H1 (cell line): Measurements from ENCODE around the gene DNAAF5.

ENCODE experiments used
- BCL11A ChIP-seq, 2 experiments: IDR thresholded peaks; one replicate each; pipeline ENCODE4 v1.6.1; 2011; ENCODE audit warnings: low read depth in 2 of 2, low read length in 2 of 2, mild to moderate bottlenecking in 2 of 2
- CTCF ChIP-seq, 3 experiments: IDR thresholded peaks; 1 replicate in 2 of 3; 2 replicates in 1 of 3; pipeline versions ENCODE4 v1.5.1 to v1.6.1; 2011; ENCODE audit warnings: low read length in 3 of 3, mild to moderate bottlenecking in 3 of 3, inconsistent platforms in 2 of 3, low read depth in 1 of 3, moderate library complexity in 1 of 3; ENCODE audit not compliant: insufficient read depth in 1 of 3; ENCODE audit errors: control extremely low read depth in 1 of 3
- EZH2 ChIP-seq: fragments of 200-600 bp; sonication (generic); IDR thresholded peaks from 2 replicates; pipeline ENCODE4 v1.7.1; 2012; ENCODE audit warnings: low read depth, mild to moderate bottlenecking, moderate library complexity, low read length, inconsistent platforms; ENCODE audit not compliant: severe bottlenecking
- JUND ChIP-seq: IDR thresholded peaks from 2 replicates; pipeline ENCODE4 v1.6.1; 2011; ENCODE audit warnings: mild to moderate bottlenecking, improper control_type of control experiment, low read length
- KDM1A ChIP-seq: fragments of 200-600, 300-600 bp; sonication (generic); IDR thresholded peaks from 2 replicates; pipeline ENCODE4 v1.7.1; 2016; ENCODE audit warnings: mild to moderate bottlenecking, low read length, borderline replicate concordance
- POLR2A ChIP-seq, 2 experiments: IDR thresholded peaks; 1 replicate in 1 of 2; 2 replicates in 1 of 2; pipeline ENCODE4 v1.6.1; 2011; ENCODE audit warnings: low read depth in 2 of 2, low read length in 2 of 2, mild to moderate bottlenecking in 2 of 2; ENCODE audit errors: control extremely low read depth in 1 of 2
- POLR2AphosphoS5 ChIP-seq: IDR thresholded peaks from 2 replicates; pipeline ENCODE4 v1.6.1; 2011; ENCODE audit warnings: low read depth, low read length
- RAD21 ChIP-seq, 2 experiments: IDR thresholded peaks in 1 of 2; conservative IDR thresholded peaks in 1 of 2; 2 replicates each; pipeline ENCODE4 v1.6.1; 2011; ENCODE audit warnings: low read depth in 2 of 2, low read length in 2 of 2, improper control_type of control experiment in 1 of 2, inconsistent platforms in 1 of 2, mild to moderate bottlenecking in 1 of 2, moderate library complexity in 1 of 2
- RXRA ChIP-seq: IDR thresholded peaks from 2 replicates; pipeline ENCODE4 v1.6.1; 2011; ENCODE audit warnings: low read depth, mild to moderate bottlenecking, low read length, moderate library complexity; ENCODE audit not compliant: insufficient read depth
- SRF ChIP-seq: IDR thresholded peaks from 2 replicates; pipeline ENCODE4 v1.6.1; 2011; ENCODE audit warnings: mild to moderate bottlenecking, low read depth, low read length, moderate library complexity
- ZNF274 ChIP-seq: IDR thresholded peaks from 2 replicates; pipeline ENCODE4 v1.7.0; 2012; ENCODE audit warnings: low read length, borderline replicate concordance; ENCODE audit errors: extremely low read depth

GRCh38 chr7:751826-752225 lies 25.3 kb downstream of the DNAAF5 start:
- TF ChIP-seq POLR2A (IDR thresholded peaks at IDR 0.05; ENCODE audit: control extremely low read depth in 1 of 2, low read depth in 2 of 2, low read length in 2 of 2) (no peak), RAD21 (IDR thresholded peaks at IDR 0.05 in 1 of 2, conservative IDR thresholded peaks at IDR 0.05 in 1 of 2; ENCODE audit: low read depth in 2 of 2, low read length in 2 of 2) (no peak), POLR2AphosphoS5 (no peak), ZNF274 (no peak), SRF (no peak), CTCF (IDR thresholded peaks at IDR 0.05; ENCODE audit: control extremely low read depth in 1 of 3, insufficient read depth in 1 of 3, low read depth in 1 of 3, low read length in 3 of 3) (no peak), EZH2 (no peak), RXRA (no peak), JUND (no peak), BCL11A (IDR thresholded peaks at IDR 0.05; ENCODE audit: low read depth in 2 of 2, low read length in 2 of 2) (no peak), KDM1A (no peak)
